GM19328 (cell line): ENCODE data around the gene SEZ6L2.

Source experiments
- ATAC-seq: cut with Tn5 transposase; IDR thresholded peaks from one replicate; pipeline ENCODE4 v1.9.1; 2021; ENCODE audit warnings: mild to moderate bottlenecking, moderate library complexity; ENCODE audit not compliant: unreplicated experiment

SEZ6L2 gene

DNA sequence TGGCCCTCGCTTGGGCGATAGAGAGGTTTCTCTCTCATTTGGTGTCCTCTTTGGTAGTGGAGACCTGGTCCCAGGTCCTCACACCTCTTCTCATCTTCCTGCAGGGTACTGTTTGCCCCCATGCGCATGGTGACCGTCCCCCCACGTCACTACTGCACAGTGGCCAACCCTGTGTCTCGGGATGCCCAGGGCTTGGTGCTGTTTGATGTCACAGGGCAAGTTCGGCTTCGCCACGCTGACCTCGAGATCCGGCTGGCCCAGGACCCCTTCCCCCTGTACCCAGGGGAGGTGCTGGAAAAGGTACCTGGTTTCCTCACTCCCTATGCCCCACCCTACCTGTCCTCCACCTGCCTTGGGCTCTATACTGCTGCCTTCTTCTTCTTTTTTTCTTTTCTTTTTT lies 68.6 kb downstream of the SEZ6L2 start:
- no peak for ATAC-seq

DNA sequence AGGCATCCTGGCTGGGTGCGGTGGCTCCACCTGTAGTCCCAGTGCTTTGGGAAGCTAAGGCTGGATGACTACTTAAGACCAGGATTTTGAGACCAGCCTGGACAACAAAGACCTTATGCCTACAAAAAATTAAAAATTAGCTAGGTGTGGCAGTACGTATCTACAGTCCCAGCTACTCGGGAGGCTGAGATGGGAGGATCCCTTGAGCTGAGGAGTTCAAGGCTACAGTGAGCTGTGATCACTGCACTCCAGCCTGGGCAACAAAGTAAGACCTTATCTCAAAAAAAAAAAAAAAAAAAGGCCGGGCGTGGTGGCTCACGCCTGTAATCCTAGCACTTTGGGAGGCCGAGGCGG lies 73.0 kb downstream of the SEZ6L2 start:
- ATAC-seq: no peak

DNA sequence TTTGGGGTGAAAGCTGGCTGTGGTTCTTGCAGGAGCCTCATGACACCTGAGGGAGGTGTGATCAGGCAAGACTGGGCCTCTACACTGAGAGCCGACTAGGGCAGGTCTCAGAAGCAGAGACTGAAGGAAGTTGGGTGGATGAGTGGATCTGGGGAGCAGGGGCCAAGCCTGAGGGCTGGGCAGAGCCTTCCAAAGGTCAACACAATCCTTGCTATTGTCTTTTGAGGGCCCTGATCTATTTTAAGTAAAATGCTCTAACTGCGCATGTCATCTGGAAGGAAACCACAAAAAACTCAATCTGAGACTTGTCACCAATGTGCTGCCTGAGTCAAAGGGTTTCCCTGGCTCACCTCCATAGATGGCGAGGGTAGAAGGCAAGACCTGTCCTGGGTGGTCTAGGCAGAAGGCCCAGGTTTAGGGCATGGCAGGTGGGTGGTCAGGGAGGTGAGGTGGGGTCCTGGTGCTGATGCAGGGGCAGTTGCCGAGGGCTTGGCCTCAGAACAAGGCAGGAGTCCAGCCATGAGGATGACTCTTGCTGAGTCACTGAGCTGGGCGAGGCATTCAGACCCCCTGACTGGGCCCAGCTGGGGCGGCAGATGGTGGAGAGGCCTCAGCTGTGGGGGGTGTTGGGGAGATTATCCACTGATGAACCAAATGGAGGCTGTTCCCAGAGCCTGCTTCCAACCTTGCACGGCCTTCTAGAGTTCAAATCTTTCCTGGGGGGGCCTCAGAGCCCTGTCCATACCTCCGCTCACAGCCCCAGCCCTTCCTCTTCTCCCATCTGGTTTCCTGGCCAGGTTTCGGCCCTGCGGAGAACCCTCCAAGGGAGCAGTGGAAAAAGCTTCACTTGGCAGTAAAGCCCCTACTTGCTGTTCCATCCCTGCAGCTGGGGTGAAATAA lies 74.0 kb downstream of the SEZ6L2 start:
- no peak for ATAC-seq

GRCh38 chr16:29824589-29825144 lies 74.7 kb downstream of the SEZ6L2 start:
- no peak for ATAC-seq

GRCh38 chr16:29821643-29822115 lies 77.7 kb downstream of the SEZ6L2 start:
- ATAC-seq: no peak
